B cell (primary cell): ENCODE measurements around the gene TNN. TPM values are rescaled to one million over a fixed set of nuclear protein-coding genes. Genes with fewer than 3 reads are reported as not detected.

Experiments used
- ATAC-seq: fragments of 200-7000 bp; cut with Tn5 transposase; one replicate; pipeline ENCODE4 v1.10.0; 2021; ENCODE audit warnings: low read depth, mild to moderate bottlenecking, moderate number of reproducible peaks, moderate library complexity
- CTCF ChIA-PET: fragments of 350-600 bp; sonication (Branson Sonifier 250); formaldehyde crosslinking; loops from one replicate; lab custom pipeline; 2021; ENCODE audit warnings: antibody characterized with exemption, inconsistent platforms; lab: Charles Lee
- POLR2A ChIA-PET: fragments of 350-600 bp; sonication (Branson Sonifier 250); formaldehyde crosslinking; loops from one replicate; lab custom pipeline; 2021; ENCODE audit warnings: antibody characterized with exemption; lab: Charles Lee
- DNase-seq: peaks from one replicate; pipeline ENCODE4 v3.0.0; 2013
- H2AFZ ChIP-seq: 2 replicates; pipeline ENCODE4 v1.6.1; 2012; ENCODE audit warnings: mild to moderate bottlenecking, low read depth, low read length; ENCODE audit not compliant: insufficient read depth, poor library complexity, severe bottlenecking
- H3K27ac ChIP-seq, 2 donors: 1 replicate in 1 of 2; 2 replicates in 1 of 2; pipeline ENCODE4 v1.5.1; 2012 to 2013; ENCODE audit warnings: low read length in 2 of 2, mild to moderate bottlenecking in 2 of 2, moderate library complexity in 1 of 2
- H3K27me3 ChIP-seq, 4 experiments: fragments of 200-600 bp in 1 of 4; sonication (generic) in 1 of 4; replicated peaks in 1 of 4; 1 replicate in 2 of 4; 2 replicates in 2 of 4; pipeline versions ENCODE4 v1.6.1 to v1.7.0; 2013 to 2016; ENCODE audit warnings: low read length in 3 of 4, mild to moderate bottlenecking in 2 of 4, mixed read lengths in 1 of 4, moderate library complexity in 1 of 4; ENCODE audit not compliant: insufficient read depth in 4 of 4, control insufficient read depth in 3 of 4; ENCODE audit errors: control extremely low read depth in 1 of 4
- H3K36me3 ChIP-seq, 2 experiments: replicated peaks in 1 of 2; 1 replicate in 1 of 2; 2 replicates in 1 of 2; pipeline versions ENCODE4 v1.6.1 to v1.7.1; 2013; ENCODE audit warnings: low read length in 1 of 2; ENCODE audit not compliant: insufficient read depth in 2 of 2, control insufficient read depth in 1 of 2; ENCODE audit errors: control extremely low read depth in 1 of 2, extremely low read depth in 1 of 2
- H3K4me1 ChIP-seq, 2 donors: fragments of 200-600 bp in 1 of 2; sonication (generic) in 1 of 2; 1 replicate in 1 of 2; 2 replicates in 1 of 2; pipeline versions ENCODE4 v1.5.1 to v1.6.1; 2013 to 2017; ENCODE audit warnings: low read length in 2 of 2; ENCODE audit not compliant: control insufficient read depth in 2 of 2, insufficient read depth in 2 of 2
- H3K4me2 ChIP-seq: replicated peaks from 2 replicates; pipeline ENCODE3; 2012; ENCODE audit warnings: mild to moderate bottlenecking, low read depth, low read length; ENCODE audit not compliant: poor library complexity, severe bottlenecking
- H3K4me3 ChIP-seq, 5 experiments: fragments of 200-600 bp in 1 of 5; sonication (generic) in 1 of 5; 1 replicate in 3 of 5; 2 replicates in 2 of 5; pipeline versions ENCODE4 v1.5.1 to v1.7.0; 2011 to 2016; ENCODE audit warnings: low read length in 4 of 5, mild to moderate bottlenecking in 4 of 5, low read depth in 2 of 5, control low read depth in 1 of 5, moderate library complexity in 1 of 5; ENCODE audit not compliant: insufficient read depth in 1 of 5; ENCODE audit errors: control extremely low read depth in 1 of 5, extremely low read depth in 1 of 5
- H3K79me2 ChIP-seq: fragments of 200-600 bp; sonication (generic); one replicate; pipeline ENCODE4 v1.6.0; 2016; ENCODE audit warnings: low read length; ENCODE audit not compliant: control insufficient read depth, insufficient read depth
- H3K9ac ChIP-seq: fragments of 200-600 bp; sonication (generic); 2 replicates; pipeline ENCODE4 v1.6.1; 2017; ENCODE audit warnings: mild to moderate bottlenecking, low read length, moderate library complexity
- H3K9me3 ChIP-seq, 3 donors: one replicate each; pipeline versions ENCODE4 v1.6.1 to v1.7.1; 2013; ENCODE audit warnings: low read length in 2 of 3; ENCODE audit not compliant: control insufficient read depth in 2 of 3, insufficient read depth in 1 of 3; ENCODE audit errors: control extremely low read depth in 1 of 3
- H4K20me1 ChIP-seq: 2 replicates; pipeline ENCODE4 v1.6.0; 2012; ENCODE audit warnings: mild to moderate bottlenecking, low read length; ENCODE audit not compliant: insufficient read depth, control insufficient read depth, poor library complexity, severe bottlenecking
- H3K27ac Mint-ChIP-seq: one replicate; pipeline ENCODE4 v1.8.0; 2021; ENCODE audit warnings: mixed read lengths
- H3K27me3 Mint-ChIP-seq: one replicate; pipeline ENCODE4 v1.8.0; 2021; ENCODE audit warnings: mixed read lengths
- H3K4me1 Mint-ChIP-seq: one replicate; pipeline ENCODE4 v1.8.0; 2021; ENCODE audit warnings: mixed read lengths
- H3K4me3 Mint-ChIP-seq: one replicate; pipeline ENCODE4 v1.8.0; 2021; ENCODE audit warnings: mixed read lengths
- H3K9me3 Mint-ChIP-seq: one replicate; pipeline ENCODE4 v1.8.0; 2022; ENCODE audit warnings: mixed read lengths; ENCODE audit not compliant: insufficient read depth
- CTCF ChIP-seq: fragments of 200-600 bp; IDR thresholded peaks from one replicate; pipeline ENCODE4 v1.8.0; 2022; ENCODE audit warnings: antibody characterized with exemption, mild to moderate bottlenecking
- EZH2 ChIP-seq: IDR thresholded peaks from 2 replicates; pipeline ENCODE4 v1.6.1; 2012; ENCODE audit warnings: borderline replicate concordance, low read depth, mild to moderate bottlenecking, moderate library complexity, low read length; ENCODE audit not compliant: insufficient read depth, poor library complexity, severe bottlenecking
- WGBS: methylation state at CpG from one replicate; pipeline ENCODE4 v1.1.5; 2013; ENCODE audit warnings: missing lambda C conversion rate; ENCODE audit not compliant: insufficient coverage; 5-methylcytosine and 5-hydroxymethylcytosine counted together
- intact Hi-C: fragments of 100-400 bp; cut with micrococcal nuclease; formaldehyde crosslinking; loops from one replicate; pipeline ENCODE4 v1.10.0; 2022
- polyA plus RNA-seq: library from polyadenylated mRNA; depleted of rRNA; stranded (reverse); fragments of >200 nt; gene quantifications from 2 replicates; pipeline ENCODE4 v1.2.3, GENCODE V29; 2012
- total RNA-seq, 2 donors: library from RNA; stranded (reverse); fragments of 120-200 nt in 1 of 2; gene quantifications; 1 replicate in 1 of 2; 2 replicates in 1 of 2; pipeline versions ENCODE4 v1.2.3 to v1.2.4, GENCODE V29; 2013 to 2022

TNN gene
- total and polyA plus RNA-seq, 2 donors (not counting 1 experiment from before 2014, with no cell fraction given) = not detected

- Histone ChIP-seq H3K27ac (no peak overlapping the region), H3K27me3 (peaks cover 0 to 14% (median 2%) of the 10 kb centered on the region in 4 experiments), H2AFZ (no peak overlapping the region), H3K9ac (no peak overlapping the region), H3K4me1 (peaks cover 0 to under 1% of the 10 kb centered on the region in 2 donors), H3K4me2 (no peak overlapping the region), H3K79me2 (no peaks in the 10 kb centered on the region), H3K36me3 (no peaks in the 10 kb centered on the region), H3K9me3 (no peaks in the 10 kb centered on the region), H3K4me3 (no peak overlapping the region), H4K20me1 (no peaks in the 10 kb centered on the region)
- Mint-ChIP-seq H3K4me3 (no peak overlapping the region), H3K9me3 (no peaks in the 10 kb centered on the region), H3K4me1 (peaks cover 3% of the 10 kb centered on the region), H3K27me3 (peaks cover 26% of the 10 kb centered on the region), H3K27ac (no peak overlapping the region)
- POLR2A ChIA-PET = no interaction called here
- no peak for ATAC-seq
- intact Hi-C loops = no loop called here
- TF ChIP-seq CTCF = no peak
- no peak for TF ChIP-seq EZH2
- DNase-seq = no peak
- CTCF ChIA-PET = interaction anchor here (1.1 to 1.7 kb wide), 2 partner anchors 46 to 48 kb away, joined by 3 to 4 read pairs; no protein-coding TSS in a partner anchor
- WGBS = 93% methylated on average over 11 of the region's 12 CpGs
Measured at GRCh38 chr1:175077356-175078030, 9.9 kb downstream of the TNN start.

GRCh38 chr1:175078629-175079028 is 11.0 kb downstream of the TNN start:
- no peak overlapping the region for H3K27ac ChIP-seq
- TF ChIP-seq CTCF (no peak), EZH2 (no peak)
- H3K9me3 ChIP-seq = no peaks in the 10 kb centered on the region
- ATAC-seq (no peak), DNase-seq (no peak)
- no peak overlapping the region for H2AFZ ChIP-seq
- H3K27me3 ChIP-seq = peaks cover 0 to 13% (median 2%) of the 10 kb centered on the region in 4 experiments
- no peaks in the 10 kb centered on the region for H3K9me3 Mint-ChIP-seq
- H3K4me1 ChIP-seq = no peaks in the 10 kb centered on the region
- ChIA-PET CTCF (interaction anchor here (1.1 to 1.7 kb wide), 2 partner anchors 47 kb away, joined by 3 to 4 read pairs; no protein-coding TSS in a partner anchor), POLR2A (no interaction called here)
- H3K4me2 ChIP-seq = no peak overlapping the region
- no peak overlapping the region for H3K4me3 ChIP-seq
- H3K4me3 Mint-ChIP-seq = no peak overlapping the region
- H3K9ac ChIP-seq = no peak overlapping the region
- H3K79me2 ChIP-seq = no peaks in the 10 kb centered on the region
- no peaks in the 10 kb centered on the region for H3K4me1 Mint-ChIP-seq
- H3K36me3 ChIP-seq = no peaks in the 10 kb centered on the region
- WGBS = 44% methylated on average over 2 of the region's 3 CpGs
- H4K20me1 ChIP-seq = no peaks in the 10 kb centered on the region
- peaks cover 25% of the 10 kb centered on the region for H3K27me3 Mint-ChIP-seq
- no peak overlapping the region for H3K27ac Mint-ChIP-seq
- intact Hi-C loops = no loop called here
